GM18517 (cell line): Measurements from ENCODE around the gene USH1C.

Experiments used
- ATAC-seq: cut with Tn5 transposase; IDR thresholded peaks from one replicate; pipeline ENCODE4 v1.9.1; 2021; ENCODE audit warnings: mild to moderate bottlenecking, moderate library complexity; ENCODE audit not compliant: unreplicated experiment

The USH1C gene

DNA sequence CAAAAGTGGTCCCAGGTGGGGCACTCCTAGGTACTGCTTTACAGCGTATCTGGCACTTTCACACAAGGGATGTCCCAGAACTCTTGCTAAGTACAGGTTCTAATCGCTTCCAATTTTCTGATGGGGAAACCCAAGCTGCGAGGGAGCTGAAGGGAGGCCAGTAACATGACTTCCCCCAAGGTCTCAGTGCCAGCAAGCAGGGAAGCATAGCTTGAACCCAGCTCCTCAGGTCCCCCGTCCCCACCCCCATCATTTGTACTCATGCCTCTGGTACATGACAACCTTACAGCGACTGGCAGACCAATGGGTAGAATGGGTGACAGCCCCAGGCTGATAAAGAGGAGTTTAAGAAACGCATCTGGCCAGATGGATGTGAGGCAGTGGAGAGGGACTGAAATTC is 66.9 kb downstream of the USH1C start:
- no peak for ATAC-seq

DNA sequence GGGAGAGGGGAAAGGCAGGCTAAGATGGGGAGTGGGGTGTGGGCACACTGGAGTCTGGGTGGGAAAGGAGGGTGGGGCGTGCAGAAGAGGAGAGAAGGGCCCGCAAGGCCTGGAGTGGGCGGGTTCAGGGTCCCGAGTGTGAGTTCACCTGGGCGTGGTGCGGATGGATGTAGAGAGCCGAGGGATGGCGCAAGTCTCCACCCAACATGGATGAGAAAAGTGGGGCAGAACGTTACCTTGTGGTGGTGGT is 67.2 kb downstream of the USH1C start:
- no peak for ATAC-seq

DNA sequence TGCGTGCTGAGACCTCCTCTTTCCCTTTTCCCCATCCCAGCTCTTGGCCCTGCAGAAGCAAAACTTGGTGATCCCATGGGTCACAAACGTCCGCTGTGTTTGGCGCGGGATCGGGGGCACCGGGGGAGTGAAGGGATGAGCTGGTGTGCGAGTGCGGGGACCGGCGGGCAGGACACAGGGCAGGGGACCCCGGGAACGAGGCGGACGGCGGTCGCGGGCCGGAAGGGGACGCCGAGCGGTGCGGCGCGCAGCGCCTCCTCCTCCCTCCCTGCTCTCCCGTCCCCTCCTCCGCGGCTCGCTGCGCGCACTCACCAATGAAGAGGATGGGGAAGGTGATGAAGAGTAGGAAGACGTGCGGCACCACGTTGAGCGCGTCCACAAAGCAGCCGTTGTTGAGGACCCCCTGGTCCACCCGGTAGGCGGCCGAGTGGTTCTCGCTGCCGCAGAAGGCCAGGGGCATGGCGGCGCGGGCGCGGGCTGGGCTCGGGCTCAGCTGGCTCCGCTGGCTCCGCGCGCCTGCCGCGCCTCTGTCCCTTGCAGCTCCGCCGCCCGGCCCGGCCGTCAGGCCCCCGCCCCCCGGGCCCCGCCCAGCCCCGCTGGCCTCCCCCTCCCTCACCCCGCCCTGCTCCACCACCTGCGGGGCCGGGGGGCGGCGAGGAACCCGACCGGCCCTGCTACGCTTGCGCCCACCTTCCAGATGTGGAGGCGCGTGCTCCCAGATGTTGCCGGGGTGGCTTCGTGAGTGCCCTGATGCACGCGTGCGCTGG is 67.7 kb downstream of the USH1C start, which contains the start of gene ABCC8:
Gene ABCC8 (minus strand): TSS at position 529 of the 767 bp plus-strand sequence. CDS start 69 bp downstream, at position 460.
- ATAC-seq, result no peak

DNA sequence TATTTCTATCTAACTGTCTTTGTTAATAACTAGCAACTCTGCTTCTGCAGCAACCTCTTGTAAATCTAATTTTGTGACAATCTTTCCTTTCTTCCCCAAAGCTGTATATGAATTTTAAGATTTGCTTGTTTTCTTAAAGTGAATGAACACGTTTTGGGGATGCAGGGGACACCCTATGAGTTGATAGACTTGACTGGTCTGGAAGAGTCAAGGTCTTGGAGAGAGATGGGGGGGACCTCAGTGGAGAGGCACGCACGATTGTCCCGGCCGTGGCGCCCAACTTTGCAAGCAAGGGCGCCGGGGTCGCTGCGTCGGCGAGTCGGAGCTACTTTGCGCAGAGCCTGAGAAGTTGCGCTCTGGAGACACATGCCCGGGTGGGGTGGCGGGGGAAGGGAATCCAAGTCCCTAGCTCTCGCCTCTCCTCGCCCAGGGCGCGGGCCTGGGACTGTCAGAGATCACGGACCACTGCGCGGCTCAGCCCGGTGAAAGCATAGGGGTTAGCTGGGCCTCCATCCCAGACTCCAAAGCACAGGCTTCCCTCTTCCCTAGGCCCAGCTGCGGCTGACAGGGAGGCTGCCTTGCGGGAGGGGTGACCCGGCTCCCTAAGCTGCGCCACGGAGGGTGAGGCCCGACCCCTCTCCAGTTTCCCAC is 68.4 kb downstream of the USH1C start:
- ATAC-seq, result no peak

DNA sequence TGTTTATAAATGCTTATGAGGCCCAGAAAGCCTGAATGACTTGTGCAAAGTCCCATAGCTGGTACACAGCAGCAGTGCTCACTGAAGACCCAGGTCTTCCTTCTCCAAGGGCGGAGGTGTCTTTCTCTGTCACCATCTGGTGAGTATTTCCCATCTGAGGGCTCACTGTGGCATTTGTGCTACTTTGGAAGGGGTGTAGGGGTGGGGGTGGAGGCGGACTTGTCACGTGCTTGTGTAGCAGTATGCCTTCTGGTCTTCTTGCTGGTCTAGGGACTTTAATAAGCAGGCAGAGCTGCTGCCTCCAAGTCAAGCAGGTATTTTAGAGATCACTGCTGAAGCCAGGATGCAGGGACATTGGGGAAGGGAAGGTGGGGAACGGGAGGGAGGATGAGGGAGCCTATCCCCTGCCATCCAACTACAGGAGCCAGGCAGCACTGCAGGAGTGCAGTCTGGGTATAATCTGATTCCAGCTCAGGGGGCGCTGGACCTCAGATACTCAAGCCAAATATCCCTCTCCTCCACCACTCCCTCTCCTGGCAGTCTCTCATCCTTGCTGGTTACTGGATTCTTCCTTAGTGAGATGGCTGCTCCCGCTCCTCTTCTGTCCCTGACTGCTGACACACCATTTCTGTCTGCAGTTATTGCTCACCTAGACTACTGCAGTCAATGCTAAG is 71.0 kb downstream of the USH1C start:
- ATAC-seq, result no peak

DNA sequence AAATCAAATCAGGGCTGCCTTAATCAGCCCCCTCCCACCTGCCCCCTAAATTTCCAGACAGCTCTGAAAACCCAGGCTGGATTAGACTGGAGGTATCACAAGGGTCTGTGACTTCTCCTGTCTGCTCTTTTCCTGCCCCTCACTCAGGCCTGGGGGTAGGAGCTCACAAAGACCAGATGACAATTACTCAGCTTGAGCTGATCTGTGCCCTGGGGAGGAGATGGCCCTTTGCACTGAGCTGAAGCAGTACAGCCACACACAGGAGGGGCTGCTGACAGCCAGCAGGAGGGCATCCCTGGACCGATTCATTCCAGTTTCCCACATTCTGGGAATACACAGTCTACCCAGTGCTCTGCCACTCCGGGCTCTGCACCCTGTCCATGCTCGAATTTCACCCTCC is 71.7 kb downstream of the USH1C start:
- no peak for ATAC-seq

DNA sequence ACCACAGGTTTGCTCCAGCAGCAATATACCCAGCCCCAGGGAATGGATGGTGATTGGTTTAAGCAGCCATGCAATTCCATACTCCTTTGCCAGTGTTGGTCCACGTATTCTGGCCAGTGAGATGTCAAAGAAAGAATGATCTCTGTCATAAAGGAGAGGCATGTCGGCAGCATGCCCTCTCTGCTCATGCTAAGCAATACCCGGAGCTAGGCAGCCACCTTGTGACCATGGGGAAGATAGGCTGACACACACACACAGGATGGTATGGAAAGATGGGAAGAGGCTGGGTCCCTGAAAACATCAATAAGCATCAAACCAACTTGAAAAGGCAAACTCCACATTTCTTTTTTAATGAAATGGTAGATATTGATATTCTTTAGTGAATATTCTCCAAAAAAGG is 72.7 kb downstream of the USH1C start:
- no peak for ATAC-seq

DNA sequence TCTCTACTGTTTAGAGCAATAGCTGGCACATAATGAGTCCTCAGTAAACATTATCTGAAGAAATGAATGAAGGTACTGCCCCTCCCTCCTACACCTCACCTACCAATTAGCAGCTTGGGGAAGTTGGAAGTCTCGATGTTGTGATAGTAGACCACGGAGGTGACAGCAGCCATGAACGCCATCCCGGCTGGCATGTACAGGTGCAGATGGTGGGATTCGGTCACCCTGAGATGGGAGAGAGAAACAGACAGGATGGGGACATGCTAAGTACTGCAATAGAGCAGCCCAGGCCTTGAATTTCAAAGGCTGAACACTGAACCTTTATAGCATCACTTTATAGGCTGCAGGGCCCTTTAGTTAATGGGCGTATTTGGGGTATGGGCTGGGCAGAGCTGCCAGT is 74.2 kb downstream of the USH1C start:
- ATAC-seq, result no peak

DNA sequence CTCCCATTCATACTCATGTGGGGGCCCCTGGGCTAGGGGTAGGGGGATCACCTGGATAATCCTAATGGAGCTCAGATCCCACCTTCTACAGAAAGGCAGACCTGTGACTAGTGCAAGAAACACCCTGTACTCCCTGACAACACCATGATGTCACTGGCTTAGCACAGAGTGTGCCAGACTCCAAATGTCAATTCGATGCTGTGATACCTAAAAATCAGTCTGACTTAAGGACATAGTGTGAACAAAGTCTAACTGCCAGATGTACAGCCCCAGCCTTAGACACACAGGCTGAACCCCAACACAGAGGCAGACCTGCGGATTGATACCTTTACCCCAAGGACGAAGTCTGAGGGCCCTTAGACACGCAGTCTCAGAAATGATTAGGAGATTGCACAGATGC is 76.1 kb downstream of the USH1C start:
- no peak for ATAC-seq

DNA sequence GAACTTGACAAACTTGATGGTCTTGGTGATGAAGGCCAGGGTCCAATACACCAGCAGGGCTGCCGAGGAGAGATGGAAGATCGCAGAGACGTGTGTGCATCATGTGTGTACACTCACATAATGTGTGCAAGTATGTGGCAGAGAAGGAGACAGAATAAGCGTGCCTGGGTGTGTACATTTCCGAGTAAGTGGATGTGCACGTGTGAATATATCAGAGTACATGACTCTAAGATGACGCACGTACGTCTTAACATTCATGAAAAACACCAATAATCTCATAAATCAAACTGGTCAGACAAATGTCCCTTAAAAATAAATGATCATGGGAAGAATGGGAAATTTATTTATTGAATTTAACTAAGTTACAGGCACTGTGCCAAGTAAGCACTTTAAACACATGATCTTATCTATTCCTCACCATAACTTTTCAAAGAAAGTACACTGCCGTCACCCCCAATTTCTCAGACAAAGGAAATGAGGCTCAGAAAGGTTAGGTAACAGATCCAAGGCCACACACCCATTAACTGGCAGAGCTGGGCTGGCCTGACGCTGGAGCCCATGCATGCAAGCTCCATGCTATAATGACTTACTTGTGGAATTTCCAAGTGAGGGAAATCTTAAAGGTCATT is 80.6 kb downstream of the USH1C start:
- no peak for ATAC-seq

DNA sequence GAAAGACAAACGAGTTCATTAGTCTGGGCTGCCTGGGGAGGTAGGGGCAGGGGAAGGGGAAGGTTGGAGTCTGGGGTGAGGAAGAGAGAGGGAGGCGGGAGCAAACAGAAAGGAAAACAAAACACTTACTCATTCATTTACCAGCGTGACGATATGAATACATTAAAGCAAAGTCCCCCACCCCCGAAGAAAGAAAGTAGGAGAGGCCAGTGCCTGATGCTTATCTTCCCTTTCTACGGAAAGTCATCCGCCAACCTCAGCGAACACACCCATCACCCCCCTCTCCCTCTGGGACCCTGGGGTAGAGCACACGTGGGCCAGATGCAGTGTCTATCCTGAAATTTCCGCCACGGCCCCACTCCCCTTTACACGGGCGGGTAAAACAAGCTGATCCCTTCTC is 81.3 kb downstream of the USH1C start:
- ATAC-seq, result no peak

DNA sequence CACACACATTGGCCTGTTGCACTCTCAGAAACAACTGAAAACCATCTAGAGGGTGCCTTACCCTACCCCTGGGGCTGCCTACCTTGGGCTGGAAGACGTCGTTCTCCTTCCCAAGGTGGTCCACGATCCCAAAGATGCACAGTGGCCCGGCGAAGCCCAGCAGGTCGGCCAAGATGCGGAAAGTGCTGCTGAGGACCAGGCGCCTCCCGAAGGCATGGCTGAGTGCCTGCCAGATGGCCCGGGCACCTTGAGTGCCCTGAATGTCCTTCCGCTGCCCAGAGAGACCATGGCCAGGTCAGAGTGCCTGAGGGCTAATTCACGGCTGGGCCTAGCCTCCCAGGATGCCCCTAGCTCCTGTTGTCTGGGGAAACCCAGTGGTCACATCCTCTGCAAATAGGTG is 83.8 kb downstream of the USH1C start:
- ATAC-seq, result no peak

DNA sequence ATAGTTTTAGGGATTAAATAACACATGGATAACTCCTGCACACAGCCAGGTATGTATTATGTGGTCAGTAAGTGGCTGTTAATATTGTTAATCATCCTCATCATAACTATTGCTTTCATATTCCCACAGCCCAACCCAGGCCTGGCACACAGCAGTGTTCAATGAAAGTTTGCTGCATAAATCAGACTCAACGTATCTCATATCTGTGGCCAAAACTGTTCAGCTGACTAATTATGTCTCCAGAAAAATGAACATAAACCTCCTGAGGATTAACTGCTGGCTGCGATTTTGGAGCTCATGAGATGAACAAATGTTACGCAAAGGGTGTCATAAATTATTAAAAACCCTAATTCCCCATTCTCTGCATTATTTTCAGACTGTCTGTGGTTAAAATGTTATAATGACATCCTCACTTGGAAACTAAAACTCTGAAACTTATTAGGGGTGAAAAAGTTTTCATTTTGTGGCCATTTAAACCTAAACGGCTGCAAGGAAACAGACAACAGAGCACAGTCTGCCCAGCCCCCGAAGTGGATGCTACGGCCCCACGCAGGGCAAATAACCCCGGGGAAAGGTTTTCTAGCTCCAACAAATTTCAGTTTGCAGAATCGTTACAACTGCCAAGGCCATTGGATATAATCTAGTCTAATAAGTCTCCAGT is 84.8 kb downstream of the USH1C start:
- ATAC-seq, result no peak

DNA sequence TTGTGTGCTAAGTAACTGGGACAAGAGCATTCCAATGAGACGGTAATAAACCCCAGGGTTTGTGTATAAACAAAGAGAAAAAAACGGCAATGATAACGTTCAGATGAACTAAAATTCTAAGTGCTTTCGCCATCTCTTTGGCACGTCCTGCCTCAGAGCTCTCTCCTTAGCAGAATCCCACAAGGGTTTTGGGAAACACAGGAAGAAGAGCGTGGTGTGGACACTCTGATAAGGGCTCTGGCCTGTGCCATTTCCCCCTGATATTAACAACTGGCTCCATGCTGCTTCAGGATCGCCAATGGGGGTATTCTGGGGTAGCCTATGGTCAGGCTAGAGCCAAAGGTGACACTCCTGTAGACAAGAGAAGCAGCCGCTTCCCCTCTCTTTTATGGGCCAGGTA is 85.9 kb downstream of the USH1C start:
- ATAC-seq, result no peak

DNA sequence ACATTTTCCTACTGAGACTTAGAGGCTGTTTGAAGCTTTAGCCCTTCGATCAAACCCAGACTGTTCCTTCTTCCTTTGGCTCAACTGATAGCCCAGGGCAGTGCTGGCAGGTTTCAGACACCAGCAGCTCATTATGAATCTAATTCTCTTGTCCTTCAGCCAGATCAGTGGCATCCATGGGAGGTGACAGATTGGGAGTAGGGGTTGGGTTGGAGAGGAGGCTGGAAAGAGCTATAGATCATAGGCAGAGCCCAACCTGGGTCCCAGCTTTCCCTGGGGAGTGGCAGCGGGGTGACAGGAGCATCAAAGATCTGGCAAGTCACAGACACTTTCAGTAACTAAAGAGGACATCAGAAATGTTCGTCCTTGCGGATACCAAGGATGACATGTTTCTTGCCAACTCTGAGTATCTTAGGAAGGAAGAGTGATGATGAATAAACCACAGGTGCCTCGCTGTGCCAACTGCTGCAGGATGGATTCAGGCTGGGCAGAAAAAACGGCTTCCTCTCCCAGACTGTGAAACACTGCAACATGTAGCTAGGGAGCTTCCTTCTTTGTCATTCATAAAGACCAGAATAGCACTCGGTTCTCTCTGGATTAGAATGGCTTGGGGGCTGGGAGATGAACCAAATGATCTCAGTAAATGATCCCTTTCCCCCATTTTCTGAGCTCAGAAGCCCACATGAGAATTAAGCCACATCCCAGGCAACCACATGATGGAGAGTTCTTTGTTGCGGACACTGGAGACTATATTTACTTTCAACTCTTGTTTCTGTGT is 86.6 kb downstream of the USH1C start:
- no peak for ATAC-seq

DNA sequence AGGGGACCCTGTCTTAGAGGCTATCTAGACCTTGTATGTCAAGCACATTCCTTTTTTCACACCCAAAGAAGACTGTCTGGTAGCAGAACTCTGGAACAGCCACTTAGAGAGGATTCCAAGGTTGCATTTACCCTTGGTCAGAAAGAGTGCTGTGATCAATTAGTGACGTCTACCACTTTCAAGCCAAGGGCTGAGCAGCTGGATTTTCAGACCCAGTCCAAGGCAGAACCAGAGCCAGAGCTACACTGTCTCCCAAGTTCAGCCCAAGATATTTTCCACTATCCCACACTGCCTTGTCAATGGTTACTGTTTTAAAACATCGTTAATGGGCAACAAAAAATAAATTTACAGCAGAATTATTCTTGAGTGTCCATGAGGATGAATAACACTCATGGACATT is 91.5 kb downstream of the USH1C start:
- ATAC-seq, result no peak

DNA sequence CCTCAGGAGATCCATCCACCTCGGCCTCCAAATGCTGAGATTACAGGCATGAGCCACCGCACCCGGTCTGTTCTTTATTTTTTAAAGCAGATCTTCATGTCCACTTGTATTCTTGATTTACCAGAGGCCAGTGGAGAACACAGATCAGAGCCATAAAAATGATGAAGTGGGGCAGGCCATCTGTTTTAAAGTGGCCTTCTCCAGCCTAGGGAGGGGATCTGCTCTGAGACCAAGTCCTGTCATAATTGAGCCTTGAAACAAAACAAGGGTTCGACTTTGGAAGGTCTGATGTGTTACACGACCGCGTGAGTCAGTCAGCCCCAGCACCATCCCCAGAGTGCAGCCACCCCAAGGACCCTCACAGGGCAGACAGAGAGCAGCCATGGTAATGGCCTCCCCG is 95.1 kb downstream of the USH1C start:
- ATAC-seq, result no peak

DNA sequence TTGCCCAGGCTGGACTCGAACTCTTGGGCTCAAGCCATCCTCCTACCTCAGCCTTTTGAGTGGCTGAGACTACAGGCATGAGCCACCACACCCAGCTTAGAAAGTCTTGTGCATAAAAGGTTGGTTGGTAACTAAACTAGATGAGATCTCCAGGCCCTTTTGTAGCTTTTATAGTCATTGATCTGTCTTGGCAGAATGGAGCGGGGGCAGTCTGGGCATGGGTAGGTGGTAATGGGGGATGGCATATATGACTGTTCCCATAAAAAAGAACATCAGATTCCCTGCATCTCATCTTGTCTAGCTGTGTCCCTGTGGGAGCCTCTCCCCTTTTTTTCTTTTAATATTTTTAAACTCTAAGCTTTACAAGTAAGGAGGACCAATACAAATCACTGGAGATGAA is 97.7 kb downstream of the USH1C start:
- no peak for ATAC-seq

DNA sequence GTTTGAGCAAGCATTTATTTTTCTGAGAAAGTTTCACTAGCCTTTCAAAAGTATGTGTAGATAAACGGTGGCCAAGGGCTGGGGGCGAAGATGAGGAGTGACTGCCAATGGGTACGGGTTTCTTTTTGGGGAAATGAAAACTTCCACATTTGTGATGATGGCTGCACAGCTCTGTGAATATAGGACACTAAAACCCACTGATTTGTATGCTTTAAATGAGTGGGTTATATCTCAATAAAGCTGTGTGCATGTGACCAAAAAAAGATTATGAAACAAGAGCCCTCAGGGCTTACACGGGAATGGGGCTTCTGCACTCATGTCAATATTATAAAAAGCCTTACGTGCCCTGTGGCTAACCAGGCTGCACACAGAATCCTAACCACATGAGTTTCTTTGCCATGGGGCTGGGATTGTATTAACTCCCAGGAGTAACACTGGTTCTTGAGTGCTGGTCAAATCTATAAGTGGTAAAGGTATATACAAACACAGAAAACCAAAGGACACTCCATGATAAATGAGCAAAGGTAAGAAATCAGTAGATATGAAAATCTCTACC is 98.9 kb downstream of the USH1C start:
- ATAC-seq, result no peak

DNA sequence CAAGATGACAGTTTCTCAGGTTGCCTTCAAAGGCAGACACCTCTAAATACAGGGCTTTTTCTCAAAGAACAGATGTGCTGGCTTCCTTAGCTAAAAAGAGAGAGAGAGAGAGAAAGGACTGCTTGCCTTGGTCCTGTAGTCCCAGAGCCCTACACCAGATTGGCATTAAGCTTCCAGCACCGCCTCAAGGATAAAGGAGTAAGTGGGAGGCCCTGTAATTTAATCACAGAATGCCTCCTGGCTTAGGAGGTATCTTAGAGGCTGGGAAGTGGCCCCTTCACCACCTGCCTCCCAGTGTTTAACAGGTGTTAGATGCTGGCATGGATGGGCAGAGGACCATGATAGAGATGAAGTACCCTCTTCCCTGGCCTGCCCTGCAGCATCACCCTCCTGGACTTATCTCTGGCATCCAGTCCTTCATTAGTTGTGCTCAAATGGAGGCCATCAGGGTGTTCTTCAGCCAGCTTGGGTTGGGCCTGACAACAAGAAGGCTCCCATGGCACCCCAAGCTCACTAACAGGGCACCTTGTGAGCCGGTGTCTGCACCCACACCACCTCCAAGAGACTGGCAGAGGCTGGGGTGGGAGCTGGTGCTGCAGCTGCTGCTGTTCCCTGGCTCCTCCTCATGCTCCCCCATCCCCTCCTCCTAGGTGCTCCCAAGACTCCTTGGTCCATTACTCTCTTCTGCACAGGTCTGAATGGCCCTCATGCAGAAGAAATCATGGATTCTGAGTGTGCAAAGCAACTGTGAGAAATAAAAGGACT is 100.1 kb downstream of the USH1C start:
- ATAC-seq, result no peak
